MV-4-11 (cell line): Measurements from ENCODE around the gene FAM161B.
"Not testable (repeated sequence)": the region's sequence is repeated elsewhere in the genome, so short reads cannot be mapped to it uniquely, and the experiment has no call there.

Source experiments
- DNase-seq: peaks from one replicate; lab custom pipeline; 2025; lab: John Stamatoyannopoulos, UW

Gene FAM161B

GRCh38 chr14:73942180-73942579 is 7.7 kb downstream of the FAM161B start:
- no peak for DNase-seq

- no peak for DNase-seq
Measured at GRCh38 chr14:73937012-73937411, 12.9 kb downstream of the FAM161B start.

GRCh38 chr14:73936548-73936947 is 13.3 kb downstream of the FAM161B start:
- DNase-seq: no peak

GRCh38 chr14:73935666-73936065 is 14.2 kb downstream of the FAM161B start:
- DNase-seq: no peak

GRCh38 chr14:73924337-73924736 is 25.6 kb downstream of the FAM161B start:
- no peak for DNase-seq

GRCh38 chr14:73919457-73919856 is 30.4 kb downstream of the FAM161B start:
- DNase-seq: not testable (repeated sequence)

- no peak for DNase-seq
Measured at GRCh38 chr14:73916324-73916723, 33.6 kb downstream of the FAM161B start.

- no peak for DNase-seq
Measured at GRCh38 chr14:73913256-73913655, 36.6 kb downstream of the FAM161B start.

- DNase-seq: no peak
Measured at GRCh38 chr14:73909681-73910080, 40.2 kb downstream of the FAM161B start.

GRCh38 chr14:73903028-73903427 is 46.9 kb downstream of the FAM161B start:
- DNase-seq: no peak

- no peak for DNase-seq
Measured at GRCh38 chr14:73896521-73896920, 53.4 kb downstream of the FAM161B start.

- no peak for DNase-seq
Measured at GRCh38 chr14:73895939-73896338, 54.0 kb downstream of the FAM161B start.

GRCh38 chr14:73894180-73894687 is 55.7 kb downstream of the FAM161B start:
- DNase-seq: not testable (repeated sequence)

GRCh38 chr14:73889376-73889775 is 60.5 kb downstream of the FAM161B start:
- DNase-seq: no peak

- no peak for DNase-seq
Measured at GRCh38 chr14:73888971-73889370, 60.9 kb downstream of the FAM161B start.

GRCh38 chr14:73888460-73888725 is 61.5 kb downstream of the FAM161B start:
- DNase-seq: peak; percentile 49

- DNase-seq: no peak
Measured at GRCh38 chr14:73887694-73888459, 62.0 kb downstream of the FAM161B start.

GRCh38 chr14:73887318-73887616 is 62.6 kb downstream of the FAM161B start:
- DNase-seq: no peak

GRCh38 chr14:73886449-73887317 is 63.2 kb downstream of the FAM161B start, which contains the start of gene ZNF410:
Gene ZNF410, plus strand, starts transcription at chr14:73886859. Its CDS starts 5,317 bp downstream, at chr14:73892176.
- DNase-seq: peak; percentile 95

GRCh38 chr14:73884438-73885190 is 65.3 kb downstream of the FAM161B start:
- no peak for DNase-seq
